HK-2 (cell line): ENCODE data around the gene FIGNL2.
"Not testable (repeated sequence)": the region's sequence is repeated elsewhere in the genome, so short reads cannot be mapped to it uniquely, and the experiment has no call there.

Experiments used
- DNase-seq: peaks from one replicate; pipeline ENCODE4 v3.0.0-alpha.2; 2018; ENCODE audit not compliant: unreplicated experiment

Gene FIGNL2

DNA sequence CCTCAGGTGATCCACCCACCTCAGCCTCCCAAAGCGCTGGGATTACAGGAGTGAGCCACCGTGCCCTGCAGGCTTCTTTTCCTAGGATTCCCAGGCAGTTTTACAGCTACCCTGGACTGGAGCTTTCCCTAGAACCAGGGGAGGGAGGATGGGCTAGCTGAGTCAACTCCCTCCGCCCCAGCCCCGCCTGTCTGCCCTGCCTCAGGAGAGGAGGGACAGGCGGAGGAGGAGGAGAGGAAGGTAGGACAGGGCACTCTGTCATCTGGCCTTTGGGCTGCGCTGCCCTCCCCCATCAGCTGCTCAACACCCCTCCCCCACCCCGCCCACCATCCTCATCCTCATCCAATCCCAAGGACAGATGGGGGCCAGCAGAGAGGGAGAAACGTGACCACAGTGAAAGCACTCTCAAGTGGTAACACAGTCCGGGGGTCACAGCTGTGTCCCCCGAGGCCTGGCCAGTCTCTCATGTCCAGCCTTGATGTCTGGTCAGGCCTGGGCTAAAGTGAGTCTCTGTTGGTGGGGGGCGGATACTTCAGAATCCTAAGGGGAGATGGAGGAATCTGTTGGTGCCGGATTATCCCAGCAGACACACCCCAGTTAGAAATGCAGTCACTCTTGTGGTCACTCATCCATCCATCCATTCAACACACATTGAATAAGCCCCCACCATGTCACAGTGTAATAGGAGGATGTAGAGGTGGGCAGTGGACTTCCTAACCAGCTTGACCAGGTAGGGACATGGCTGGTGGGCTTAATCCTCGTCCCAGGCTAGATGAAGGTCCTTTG is 12.3 kb downstream of the FIGNL2 start:
- DNase-seq = no peak

DNA sequence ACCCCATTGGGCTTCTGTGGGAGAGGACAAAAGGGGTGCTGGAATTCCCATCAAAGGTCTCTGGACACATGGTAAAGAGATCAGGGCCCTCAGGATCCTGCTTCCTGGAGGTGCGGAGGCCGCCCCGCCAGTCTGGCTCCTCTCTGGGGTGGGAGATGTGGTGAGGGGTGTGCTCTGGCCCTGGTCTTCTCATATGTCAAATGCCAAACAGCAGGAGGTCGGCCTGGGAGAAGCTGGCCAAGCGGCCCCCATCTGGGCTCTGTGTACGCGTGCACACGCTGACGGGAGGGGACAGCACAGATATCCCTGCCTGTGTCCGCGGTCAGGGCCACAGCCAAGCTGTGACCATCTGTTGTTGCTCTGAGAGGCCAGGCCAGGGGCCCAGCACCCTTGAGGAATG is 14.1 kb downstream of the FIGNL2 start:
- DNase-seq = no peak

DNA sequence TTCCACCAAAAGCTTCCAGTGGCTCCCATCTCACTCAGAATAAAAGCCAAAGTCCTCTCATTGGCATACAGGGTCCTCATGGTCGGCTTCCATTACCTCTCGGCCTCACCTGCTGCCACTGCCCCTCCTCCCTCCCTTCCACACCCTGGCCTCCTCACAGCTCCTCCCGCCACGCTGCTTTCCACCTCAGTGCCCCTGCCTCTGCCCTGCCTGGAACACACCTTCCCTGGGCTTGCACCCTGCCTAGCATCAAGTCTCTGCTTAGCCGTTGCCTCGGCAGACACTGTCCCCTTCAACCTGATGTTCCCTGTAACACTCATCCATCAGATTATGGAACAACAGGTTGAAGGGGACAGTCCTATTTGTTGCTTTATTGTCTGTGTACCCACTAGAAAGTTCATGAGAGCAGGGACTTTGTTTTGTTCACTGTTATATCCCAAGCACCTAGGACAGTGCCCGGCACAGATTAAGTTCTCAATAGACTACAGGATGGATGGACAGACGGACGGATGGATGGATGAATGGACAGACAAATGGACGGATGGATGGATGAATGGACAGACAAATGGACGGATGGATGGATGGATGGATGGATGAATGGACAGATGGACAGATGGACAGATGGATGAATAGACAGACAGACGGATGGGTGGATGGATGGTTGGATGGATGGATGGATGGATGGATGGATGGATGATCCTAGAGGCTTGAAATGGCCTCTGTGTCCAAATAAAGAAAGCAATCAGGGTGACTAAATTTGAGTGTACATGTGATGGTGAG is 14.9 kb downstream of the FIGNL2 start:
- no peak for DNase-seq

DNA sequence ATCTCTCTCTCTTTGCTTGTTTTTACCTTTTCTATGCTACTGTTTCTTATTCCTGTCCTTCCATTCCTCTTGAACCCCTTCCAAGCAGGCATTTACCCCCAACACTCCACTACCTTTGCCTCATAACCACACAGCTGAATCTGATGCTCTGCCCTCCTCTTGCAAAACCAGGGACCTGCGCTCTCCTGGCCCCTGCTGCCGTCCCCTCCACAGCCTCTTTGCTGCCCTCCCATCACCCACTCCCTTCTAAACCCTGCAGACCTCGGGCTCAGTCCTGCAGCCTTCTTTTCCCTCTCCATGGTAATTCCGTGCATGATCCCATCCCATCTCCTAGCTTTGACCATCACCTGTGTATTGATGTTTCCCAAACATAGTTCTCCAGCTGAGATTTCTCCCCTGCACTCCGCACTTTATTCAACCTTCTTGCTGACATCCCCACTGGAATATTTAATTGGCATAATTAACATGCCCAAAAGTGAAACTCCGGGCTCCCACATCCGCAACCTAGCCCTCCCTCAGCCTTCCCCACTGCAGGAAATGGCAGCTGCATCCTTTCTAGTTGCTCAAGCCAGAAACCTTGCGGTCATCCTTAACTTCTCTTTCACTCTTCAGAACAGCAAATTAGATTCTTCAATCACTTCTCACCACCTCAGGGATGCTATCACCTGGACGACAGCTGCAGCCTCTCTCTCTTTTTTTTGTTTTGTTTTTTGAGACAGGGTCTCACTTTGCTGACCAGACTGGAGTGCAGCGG is 16.0 kb downstream of the FIGNL2 start:
- no peak for DNase-seq

DNA sequence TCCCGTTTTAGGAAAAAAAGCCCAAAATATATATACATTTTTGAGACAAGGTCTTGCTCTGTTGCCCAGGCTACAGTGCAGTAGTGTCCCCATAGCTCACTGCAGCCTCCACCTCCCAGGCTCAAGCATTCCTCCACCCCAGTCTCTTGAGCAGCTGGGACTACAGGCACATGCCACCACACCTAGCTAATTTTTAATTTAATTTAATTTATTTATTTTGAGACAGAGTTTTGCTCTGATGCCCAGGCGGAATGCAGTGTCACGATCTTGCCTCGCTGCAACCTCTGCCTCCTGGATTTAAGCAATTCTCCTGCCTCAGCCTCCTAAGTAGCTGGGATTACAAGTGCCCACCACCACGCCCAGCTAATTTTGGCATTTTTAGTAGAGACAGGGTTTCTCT is 16.7 kb downstream of the FIGNL2 start:
- not testable (repeated sequence) for DNase-seq

DNA sequence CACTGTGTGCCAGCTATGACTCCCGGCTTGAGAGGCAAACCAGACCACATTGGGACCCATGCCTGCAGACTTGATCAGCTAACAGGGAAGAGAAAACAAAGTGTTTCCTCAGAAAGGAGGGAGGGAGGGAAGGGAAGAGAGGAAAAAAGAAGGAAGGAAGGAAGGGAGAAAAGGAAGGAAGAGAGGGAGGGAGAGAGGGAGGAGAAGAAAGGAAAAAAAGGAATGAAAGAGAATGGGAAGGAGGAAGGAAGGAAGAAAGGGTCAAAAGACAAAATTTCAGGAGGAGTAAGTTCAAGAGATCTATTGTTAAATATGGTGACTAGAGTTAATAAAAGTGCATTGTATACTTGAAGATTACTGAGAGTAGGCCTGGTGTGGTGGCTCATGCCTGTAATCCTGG is 18.9 kb downstream of the FIGNL2 start:
- no peak for DNase-seq

DNA sequence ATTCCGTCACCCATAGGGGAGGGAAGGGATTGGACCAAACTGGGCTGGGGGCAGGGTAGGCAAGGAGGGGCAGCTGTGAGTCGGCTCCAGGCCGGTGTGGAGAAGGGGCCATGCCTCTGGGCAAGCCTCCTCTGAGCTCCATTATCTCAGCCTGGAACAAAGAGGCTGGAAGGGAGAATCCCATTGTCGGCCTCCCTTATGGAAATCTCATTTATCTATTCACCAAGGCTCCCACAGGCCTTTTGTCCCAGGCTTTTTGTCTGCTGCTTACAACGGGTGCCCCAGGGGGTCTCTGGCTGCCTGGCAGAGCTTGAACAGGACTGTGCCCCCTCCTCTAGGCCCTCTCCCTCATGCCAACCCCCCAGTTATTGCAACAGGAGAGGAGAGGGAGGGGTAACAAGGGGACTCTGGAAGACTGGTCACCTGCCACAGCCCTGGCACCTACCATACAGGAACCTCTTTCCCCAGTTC is 19.5 kb downstream of the FIGNL2 start:
- no peak for DNase-seq

DNA sequence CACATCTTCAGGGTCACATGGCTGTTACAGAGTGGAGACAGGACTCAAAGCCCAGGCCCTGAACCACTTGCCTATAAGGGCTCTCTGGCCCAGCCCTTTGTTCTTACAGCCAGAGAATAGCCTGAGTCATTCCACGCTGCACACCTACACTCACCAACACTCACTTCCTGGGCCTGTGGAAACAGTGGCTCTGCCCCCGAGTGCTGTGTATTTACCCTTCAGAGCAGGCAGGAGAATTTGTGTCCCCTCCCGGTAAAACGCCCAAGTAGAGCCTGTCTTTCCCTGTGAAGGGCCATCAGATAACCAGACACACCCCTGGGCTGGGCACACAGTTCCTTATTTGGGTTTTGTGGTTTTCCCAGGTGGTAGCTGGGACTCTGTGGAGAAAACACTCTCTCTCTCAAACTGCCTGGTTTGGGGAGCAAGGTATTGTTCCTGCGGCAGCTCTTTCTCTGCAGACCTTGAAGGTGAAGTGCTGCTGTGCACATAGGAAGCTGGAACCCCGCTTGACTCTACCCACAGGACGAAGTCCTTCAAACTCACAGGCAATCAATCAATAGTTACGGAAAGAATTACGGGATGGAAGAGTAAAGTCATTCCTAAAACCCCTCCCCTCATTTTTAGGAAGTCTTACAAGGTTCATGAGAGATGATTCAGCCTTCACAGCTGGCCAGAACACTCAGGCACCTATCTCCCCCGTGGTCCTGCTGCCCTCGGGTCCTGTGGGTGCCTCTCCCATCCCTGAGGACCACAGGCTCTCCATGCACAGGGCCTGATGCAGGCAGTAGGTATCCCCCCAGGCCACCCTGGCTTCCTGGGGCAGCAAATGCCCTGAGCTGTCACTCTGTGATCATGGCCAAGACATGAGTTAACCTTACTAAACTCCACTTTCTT is 20.3 kb downstream of the FIGNL2 start:
- no peak for DNase-seq

DNA sequence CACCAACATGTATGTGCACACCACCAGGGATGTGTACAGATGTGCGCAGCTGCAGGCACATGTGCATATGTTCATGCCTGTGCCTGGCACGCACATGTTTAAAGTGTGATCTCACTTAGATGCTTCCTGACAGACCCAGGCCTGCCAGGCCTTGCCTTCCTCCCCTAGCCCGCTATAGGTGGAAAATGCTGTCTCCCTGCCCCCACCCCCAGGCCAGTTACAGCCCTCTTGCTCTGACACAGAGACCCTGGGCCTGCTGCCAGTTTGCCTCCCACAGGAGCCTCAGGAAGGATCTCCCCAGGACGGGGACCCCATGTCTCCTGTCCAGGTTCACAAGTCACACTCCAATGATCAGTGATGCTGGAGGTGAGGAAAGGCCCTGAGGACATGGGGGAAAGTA is 21.6 kb downstream of the FIGNL2 start:
- no peak for DNase-seq

DNA sequence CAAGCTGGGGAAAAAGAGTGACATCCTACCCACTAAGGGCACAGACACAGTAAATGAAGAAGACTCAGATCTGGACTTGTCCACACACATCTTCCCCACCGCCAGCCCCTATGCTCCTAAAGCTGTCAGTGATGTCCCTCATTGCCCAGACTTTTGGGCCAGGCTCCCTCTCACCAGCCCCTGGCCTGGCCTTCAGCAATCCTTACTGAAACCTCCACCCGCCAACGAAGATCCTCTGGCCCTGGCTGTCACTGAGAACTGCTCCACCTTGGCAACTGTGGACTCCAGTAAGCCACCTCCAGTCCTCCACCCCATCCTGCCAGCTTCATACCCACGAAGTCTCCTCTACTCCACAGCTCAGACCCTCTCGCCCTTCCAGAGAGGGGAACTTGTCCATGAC is 23.3 kb downstream of the FIGNL2 start:
- DNase-seq = no peak

DNA sequence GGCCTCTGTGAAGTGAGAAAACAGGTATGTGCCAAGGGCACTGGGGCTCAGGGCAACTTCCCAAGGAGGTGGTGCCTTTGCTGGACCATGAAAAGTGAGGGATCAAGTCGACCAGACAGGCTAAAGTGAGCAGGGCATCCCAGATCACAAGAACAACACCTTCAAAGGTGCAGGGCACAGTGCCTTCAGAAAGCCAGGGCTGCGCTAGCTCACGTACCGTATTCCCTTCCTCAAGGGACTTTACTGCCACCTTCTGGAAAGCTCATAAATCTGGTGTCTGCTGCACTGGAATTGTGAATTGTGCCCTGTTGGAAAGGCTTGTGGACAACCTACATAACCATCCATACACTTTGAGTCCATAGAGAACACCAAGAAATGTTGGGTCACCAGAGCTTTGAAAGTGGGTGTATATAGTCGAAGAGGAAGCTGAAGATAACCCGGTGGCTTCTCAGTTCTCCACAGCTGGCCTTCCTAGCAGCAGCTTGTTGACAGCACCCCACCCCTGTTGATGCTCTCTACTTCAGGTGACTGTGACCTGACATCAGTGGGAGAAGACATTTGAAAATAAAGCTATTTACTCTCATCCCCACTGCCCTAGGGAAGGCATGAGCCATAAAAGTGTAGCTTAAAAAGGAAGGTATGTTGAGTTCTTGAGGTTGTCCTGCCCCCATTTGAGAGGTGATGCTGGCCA is 24.5 kb downstream of the FIGNL2 start:
- no peak for DNase-seq

DNA sequence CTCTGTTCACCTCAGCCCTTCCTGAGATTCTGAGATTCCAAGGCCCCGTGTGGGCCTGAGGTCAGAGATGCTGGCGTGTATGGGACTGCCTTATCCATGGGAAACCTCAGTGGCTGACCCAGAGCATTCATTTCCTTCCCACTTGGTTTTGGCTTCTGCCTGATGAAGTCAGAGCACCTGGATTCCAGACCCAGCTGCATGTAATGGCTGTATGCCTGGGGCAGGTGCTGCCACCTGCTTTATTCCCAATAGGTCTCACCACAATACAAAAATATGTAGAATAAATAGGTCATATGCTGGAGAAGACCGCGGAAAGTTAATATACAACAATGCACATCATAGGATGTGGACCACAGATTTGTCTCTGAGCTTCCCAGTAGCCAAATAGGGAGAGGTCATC is 25.6 kb downstream of the FIGNL2 start:
- no peak for DNase-seq

DNA sequence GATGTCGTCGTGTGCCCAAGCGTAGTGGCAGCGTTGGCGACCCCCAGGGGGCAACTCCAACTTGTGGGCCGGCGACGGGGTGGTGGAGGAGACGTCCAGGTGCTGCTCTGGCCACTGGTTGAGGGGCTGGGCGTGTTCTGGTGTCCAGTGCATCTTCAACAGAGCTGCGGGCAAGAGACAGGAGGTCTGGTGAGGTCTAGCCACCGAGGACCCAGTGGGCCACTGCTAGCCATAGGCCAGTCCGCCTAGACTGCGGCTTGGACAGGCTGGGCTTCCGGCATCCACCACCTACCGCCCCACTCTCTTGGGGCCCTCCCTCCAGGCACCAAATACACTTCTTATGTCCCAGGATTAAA is 26.3 kb downstream of the FIGNL2 start:
- DNase-seq = no peak

DNA sequence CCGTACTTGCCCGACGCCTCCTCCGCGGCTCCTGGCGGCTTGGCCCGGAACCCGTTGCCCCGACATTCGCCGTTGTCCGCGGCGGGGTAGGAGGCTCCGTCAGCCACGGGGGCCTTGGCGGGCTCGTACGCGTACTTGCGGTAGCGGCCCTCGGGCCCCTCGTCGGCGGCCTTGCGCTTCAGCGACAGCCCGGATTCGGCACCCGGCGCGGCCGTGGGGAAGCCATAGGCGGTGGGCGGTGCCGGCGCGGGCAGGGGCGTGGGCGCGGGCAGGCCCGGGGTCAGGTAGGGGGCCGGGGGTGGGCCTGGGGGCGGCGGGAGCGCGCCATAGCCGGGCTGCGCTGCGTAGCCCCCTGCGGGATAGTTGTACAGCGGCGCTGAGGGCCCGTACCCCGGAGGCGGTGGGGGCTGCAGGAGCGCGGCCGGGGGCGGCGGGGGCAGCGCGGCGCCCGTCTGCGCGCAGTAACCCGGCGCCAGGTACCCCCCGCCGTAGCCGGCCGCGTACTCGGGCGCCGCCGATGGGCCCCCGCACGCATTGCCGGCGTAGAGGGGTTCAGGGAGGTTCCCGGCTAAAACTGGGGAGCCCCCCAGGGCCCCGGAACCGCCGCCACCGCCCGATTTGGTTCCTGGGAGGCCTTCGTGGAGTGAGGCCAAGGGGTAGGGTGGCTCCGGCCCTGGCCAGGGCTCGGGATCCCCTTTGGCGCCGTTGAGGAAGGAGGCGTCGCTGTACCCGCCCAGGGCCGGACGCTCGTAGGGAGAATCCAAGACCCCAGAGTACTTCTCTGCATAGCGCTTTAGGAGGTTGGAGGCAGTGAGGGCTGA is 26.9 kb downstream of the FIGNL2 start:
- DNase-seq = no peak

DNA sequence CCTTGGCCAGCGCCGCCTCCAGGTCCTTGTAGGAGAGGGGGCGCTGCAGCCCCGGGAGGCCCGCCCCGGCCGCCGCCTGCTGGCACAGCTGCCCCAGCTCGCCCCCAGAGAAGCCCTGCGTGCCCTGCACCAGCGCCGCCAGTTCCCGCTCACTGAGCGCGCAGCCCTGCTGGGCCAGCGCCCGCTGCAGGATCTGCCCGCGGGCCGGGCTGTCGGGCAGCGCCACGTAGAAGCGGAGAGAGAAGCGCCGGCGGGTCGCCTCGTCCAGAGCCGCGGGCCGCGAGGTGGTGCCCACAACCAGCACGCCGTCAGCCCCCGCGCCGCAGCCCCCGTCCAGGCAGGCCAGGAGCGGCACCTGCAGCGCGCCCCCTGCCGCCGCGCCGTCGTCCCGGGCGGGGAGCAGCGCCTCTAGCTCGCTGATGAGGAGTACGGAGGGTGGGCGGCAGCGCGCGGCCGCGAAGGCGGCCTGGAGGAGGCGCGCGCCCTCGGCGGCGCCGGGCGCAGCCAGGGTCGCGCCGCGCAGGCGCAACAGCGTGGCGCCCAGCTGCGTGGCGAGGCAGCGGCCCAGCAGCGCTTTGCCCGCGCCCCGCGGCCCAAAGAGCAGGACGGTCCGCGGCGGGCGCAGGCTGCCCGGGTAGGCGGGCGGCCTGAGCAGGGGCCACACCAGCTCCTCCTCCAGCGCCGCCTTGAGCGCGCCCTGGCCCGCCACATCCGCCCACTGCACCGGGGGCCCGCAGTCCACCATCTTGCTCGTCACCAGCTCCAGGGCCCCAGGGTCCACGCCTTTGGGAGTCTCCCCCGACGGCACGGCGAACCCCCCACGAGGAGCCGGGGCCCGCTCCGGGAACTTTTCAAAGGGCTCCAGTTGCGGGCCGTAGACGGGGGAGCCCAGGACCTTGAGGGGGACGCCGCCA is 27.7 kb downstream of the FIGNL2 start:
- no peak for DNase-seq

DNA sequence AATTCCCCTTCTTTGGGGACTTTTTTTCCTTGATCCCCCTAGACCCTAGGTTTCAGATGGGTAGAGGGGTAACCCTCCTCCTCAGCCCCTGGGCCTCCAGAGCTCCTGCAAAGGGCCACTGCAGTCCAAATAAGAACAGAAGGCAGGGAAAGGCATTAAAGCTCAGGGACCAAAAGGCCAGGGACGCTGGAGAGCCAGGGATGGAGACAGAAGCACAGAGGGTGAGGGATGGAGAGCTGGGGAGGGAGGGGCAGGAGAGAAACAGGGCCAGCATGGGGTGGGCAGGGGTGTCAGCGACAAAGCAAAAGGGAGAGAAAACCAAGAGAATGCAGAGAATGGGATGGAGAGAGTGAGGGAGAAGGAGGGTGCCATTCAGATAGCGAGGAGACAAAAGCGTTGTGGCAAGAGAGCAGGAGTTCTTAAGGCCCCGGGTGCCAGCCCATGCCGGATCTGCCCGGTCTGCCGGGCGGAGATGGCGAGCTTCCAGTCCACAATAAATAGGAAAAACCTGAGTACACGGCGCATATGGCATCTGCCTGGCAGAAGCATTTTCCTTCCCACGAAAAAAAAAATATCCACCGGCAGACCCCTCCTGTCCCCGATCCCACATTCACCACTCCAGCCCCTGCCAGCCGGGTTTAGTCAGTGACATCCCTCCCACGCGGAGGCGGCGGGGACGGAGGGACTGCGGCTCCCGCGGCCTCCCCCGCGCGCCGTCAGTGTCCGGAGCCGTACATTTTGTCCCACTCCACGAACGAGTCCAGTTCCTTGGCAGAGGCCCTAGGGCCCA is 28.6 kb downstream of the FIGNL2 start:
- DNase-seq = no peak

DNA sequence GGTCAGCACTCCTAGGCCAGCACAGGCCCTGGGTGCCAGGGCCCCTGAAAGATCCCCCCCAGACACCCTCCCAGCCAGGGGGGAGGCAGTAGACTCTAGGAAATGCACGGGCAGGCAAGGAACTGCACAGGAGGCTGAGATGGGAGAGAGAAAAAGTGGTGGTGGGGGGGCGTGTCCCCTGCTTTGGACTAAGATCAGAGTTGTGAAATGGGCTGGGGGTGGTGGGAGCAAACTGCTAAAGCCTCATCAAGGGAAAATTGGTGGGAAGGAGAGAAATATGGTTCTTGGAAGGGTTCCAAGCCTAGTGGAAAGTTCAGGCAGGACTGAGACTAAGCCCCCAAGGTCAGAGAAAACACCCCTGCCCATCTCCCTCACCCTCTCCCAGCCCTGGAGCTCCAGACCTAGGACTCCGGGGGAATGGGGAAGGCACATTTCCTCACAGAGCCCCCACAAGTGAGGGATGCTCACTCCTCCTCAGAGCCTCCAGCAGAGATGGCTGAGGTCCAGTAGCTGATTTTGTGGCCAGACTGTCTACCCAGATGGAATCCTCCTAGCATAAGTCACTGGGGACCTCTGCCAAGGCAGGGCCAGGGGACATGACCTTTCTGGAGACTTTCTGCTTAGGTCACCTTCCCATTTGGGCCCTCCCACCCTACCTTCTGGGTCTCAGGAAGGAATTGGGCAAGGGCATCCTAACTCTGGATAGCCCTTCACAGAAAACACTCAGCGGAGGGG is 29.8 kb downstream of the FIGNL2 start:
- no peak for DNase-seq
